NB4 (cell line): Measurements from ENCODE around the gene SLC6A6.
A peak's percentile ranks its signal among the peaks of the same experiment; 100 is the strongest.

Experiments
- DNase-seq: peaks from one replicate; pipeline ENCODE4 v3.0.0; 2010; ENCODE audit warnings: low read depth
- H3K4me3 ChIP-seq: one replicate; pipeline ENCODE4 v1.5.1; 2011; ENCODE audit warnings: mild to moderate bottlenecking, low read depth, low read length, moderate library complexity
- CTCF ChIP-seq: IDR thresholded peaks from one replicate; pipeline ENCODE4 v1.5.1; 2012; ENCODE audit warnings: low read depth, low read length
- MAX ChIP-seq: IDR thresholded peaks from 2 replicates; pipeline ENCODE4 v1.6.1; 2011; ENCODE audit warnings: low read depth, low read length
- MYC ChIP-seq: IDR thresholded peaks from 2 replicates; pipeline ENCODE4 v1.6.1; 2011; ENCODE audit warnings: low read depth, low read length
- POLR2A ChIP-seq: IDR thresholded peaks from 2 replicates; pipeline ENCODE4 v1.6.1; 2011; ENCODE audit warnings: mild to moderate bottlenecking; ENCODE audit not compliant: insufficient read length; ENCODE audit errors: extremely low read depth

The SLC6A6 gene

GRCh38 chr3:14391033-14391432 lies 11.4 kb upstream of the SLC6A6 start:
- TF ChIP-seq MYC, result peak; percentile 93
- no peak for TF ChIP-seq CTCF
- peak; percentile 92 for TF ChIP-seq MAX
- H3K4me3 ChIP-seq, result no peak overlapping the region
- peak; percentile 80 for DNase-seq

GRCh38 chr3:14392231-14392630 lies 10.2 kb upstream of the SLC6A6 start:
- DNase-seq, result no peak
- H3K4me3 ChIP-seq, result no peak overlapping the region
- TF ChIP-seq POLR2A (no peak), MYC (no peak), CTCF (peak; percentile 10)

- DNase-seq, result no peak
- H3K4me3 ChIP-seq, result no peak overlapping the region
- TF ChIP-seq POLR2A (no peak), MAX (no peak), CTCF (no peak), MYC (no peak)
Observed at GRCh38 chr3:14392803-14393319, 9.5 kb upstream of the SLC6A6 start.

GRCh38 chr3:14393440-14394106 lies 8.8 kb upstream of the SLC6A6 start:
- TF ChIP-seq CTCF (no peak), MYC (no peak), MAX (no peak), POLR2A (no peak)
- no peak overlapping the region for H3K4me3 ChIP-seq
- no peak for DNase-seq

GRCh38 chr3:14396031-14396692 lies 6.2 kb upstream of the SLC6A6 start:
- no peak for DNase-seq
- H3K4me3 ChIP-seq, result no peak overlapping the region
- TF ChIP-seq MYC (no peak), POLR2A (no peak), CTCF (no peak), MAX (no peak)

GRCh38 chr3:14397046-14397445 lies 5.4 kb upstream of the SLC6A6 start:
- TF ChIP-seq MYC, result no peak
- TF ChIP-seq MAX, result no peak
- TF ChIP-seq CTCF, result no peak
- TF ChIP-seq POLR2A, result no peak
- no peak overlapping the region for H3K4me3 ChIP-seq
- no peak for DNase-seq
